Neuronal stem cell (in vitro differentiated cells): ENCODE measurements around the gene MN1.

Source experiments
- DNase-seq: peaks from one replicate; pipeline ENCODE4 v3.0.0-alpha.2; 2013; ENCODE audit warnings: low spot score
- H2AFZ ChIP-seq: one replicate; pipeline ENCODE4 v1.6.1; 2013; ENCODE audit warnings: mild to moderate bottlenecking, low read length, inconsistent platforms
- H2AK5ac ChIP-seq: 2 replicates; pipeline ENCODE4 v1.6.1; 2013; ENCODE audit warnings: low read depth, mild to moderate bottlenecking, inconsistent platforms, low read length, moderate library complexity, mixed read lengths
- H2BK120ac ChIP-seq: 2 replicates; pipeline ENCODE4 v1.6.1; 2013; ENCODE audit warnings: low read depth, mild to moderate bottlenecking, inconsistent platforms, low read length, moderate library complexity, mixed read lengths
- H2BK12ac ChIP-seq: one replicate; pipeline ENCODE4 v1.6.1; 2013; ENCODE audit warnings: low read length, inconsistent platforms
- H2BK15ac ChIP-seq: 2 replicates; pipeline ENCODE4 v1.6.1; 2013; ENCODE audit warnings: mild to moderate bottlenecking, low read length, inconsistent platforms, mixed read lengths
- H2BK5ac ChIP-seq: one replicate; pipeline ENCODE4 v1.6.1; 2013; ENCODE audit warnings: inconsistent platforms, mild to moderate bottlenecking, low read length, moderate library complexity
- H3K14ac ChIP-seq: one replicate; pipeline ENCODE4 v1.6.1; 2013; ENCODE audit warnings: low read length, inconsistent platforms
- H3K18ac ChIP-seq: 2 replicates; pipeline ENCODE4 v1.6.1; 2013; ENCODE audit warnings: low read length, inconsistent platforms
- H3K23ac ChIP-seq: 2 replicates; pipeline ENCODE4 v1.6.1; 2013; ENCODE audit warnings: low read depth, mild to moderate bottlenecking, mixed read lengths, low read length, inconsistent platforms; ENCODE audit not compliant: poor library complexity
- H3K27ac ChIP-seq: replicated peaks from 3 replicates; pipeline ENCODE4 v1.5.1; 2013; ENCODE audit warnings: low read length, inconsistent platforms
- H3K27me3 ChIP-seq, 3 experiments: 2 replicates each; pipeline ENCODE4 v1.6.1; 2013; ENCODE audit warnings: low read length in 3 of 3, mild to moderate bottlenecking in 2 of 3, inconsistent platforms in 1 of 3, low read depth in 1 of 3, mixed read lengths in 1 of 3, moderate library complexity in 1 of 3; ENCODE audit not compliant: control insufficient read depth in 3 of 3, insufficient read depth in 3 of 3
- H3K36me3 ChIP-seq, 2 donors: replicated peaks in 1 of 2; 2 replicates each; pipeline ENCODE4 v1.6.1; 2013; ENCODE audit warnings: low read length in 2 of 2; ENCODE audit not compliant: control insufficient read depth in 2 of 2, insufficient read depth in 2 of 2
- H3K4ac ChIP-seq: 2 replicates; pipeline ENCODE4 v1.6.1; 2013; ENCODE audit warnings: inconsistent platforms, mild to moderate bottlenecking, low read length, moderate library complexity
- H3K4me1 ChIP-seq, 2 donors: 1 replicate in 1 of 2; 2 replicates in 1 of 2; pipeline ENCODE4 v1.6.1; 2013; ENCODE audit warnings: low read length in 2 of 2, low read depth in 1 of 2; ENCODE audit not compliant: control insufficient read depth in 2 of 2, insufficient read depth in 1 of 2
- H3K4me2 ChIP-seq: one replicate; pipeline ENCODE4 v1.6.1; 2013; ENCODE audit warnings: mild to moderate bottlenecking, low read length, inconsistent platforms; ENCODE audit not compliant: insufficient read depth, poor library complexity, severe bottlenecking
- H3K4me3 ChIP-seq, 2 donors: 2 replicates each; pipeline ENCODE4 v1.5.1; 2013; ENCODE audit warnings: low read length in 2 of 2, mild to moderate bottlenecking in 2 of 2, inconsistent platforms in 1 of 2, moderate library complexity in 1 of 2
- H3K79me1 ChIP-seq: one replicate; pipeline ENCODE4 v1.6.1; 2013; ENCODE audit warnings: low read depth, mild to moderate bottlenecking, inconsistent platforms, low read length, moderate library complexity
- H3K9ac ChIP-seq: one replicate; pipeline ENCODE4 v1.6.1; 2013; ENCODE audit warnings: mild to moderate bottlenecking, low read depth, low read length, inconsistent platforms; ENCODE audit not compliant: poor library complexity
- H3K9me3 ChIP-seq, 2 donors: replicated peaks in 1 of 2; 2 replicates each; pipeline versions ENCODE3 to v1.6.1; 2013; ENCODE audit warnings: low read length in 2 of 2, mild to moderate bottlenecking in 2 of 2, inconsistent platforms in 1 of 2, low read depth in 1 of 2, mixed read lengths in 1 of 2, moderate library complexity in 1 of 2; ENCODE audit not compliant: control insufficient read depth in 2 of 2, insufficient read depth in 1 of 2
- H4K8ac ChIP-seq: one replicate; pipeline ENCODE4 v1.6.1; 2013; ENCODE audit warnings: low read depth, mild to moderate bottlenecking, inconsistent platforms, low read length, moderate library complexity
- H4K91ac ChIP-seq: one replicate; pipeline ENCODE4 v1.6.1; 2013; ENCODE audit warnings: low read length, low read depth, mild to moderate bottlenecking, inconsistent platforms; ENCODE audit not compliant: poor library complexity
- WGBS, 2 donors: extraction: QIAGEN DNeasy Blood & Tissue Kit; methylation state at CpG; one replicate each; pipeline ENCODE4 v1.1.7; 2013; ENCODE audit warnings: missing lambda C conversion rate in 2 of 2, mixed read lengths in 1 of 2; ENCODE audit not compliant: insufficient read length in 2 of 2, insufficient replicate concordance in 1 of 2; ENCODE audit errors: extremely low coverage in 2 of 2; 5-methylcytosine and 5-hydroxymethylcytosine counted together

MN1 gene

GRCh38 chr22:27740202-27740748 is 61.3 kb downstream of the MN1 start:
- H3K27ac ChIP-seq = no peak overlapping the region
- no peak overlapping the region for H3K14ac ChIP-seq
- H2BK15ac ChIP-seq = no peak overlapping the region
- no peak overlapping the region for H2AK5ac ChIP-seq
- no peak overlapping the region for H4K91ac ChIP-seq
- H2BK120ac ChIP-seq = no peak overlapping the region
- H3K4ac ChIP-seq = no peak overlapping the region
- H3K4me3 ChIP-seq = no peak overlapping the region
- H3K4me2 ChIP-seq = no peak overlapping the region
- no peaks in the 10 kb centered on the region for H3K36me3 ChIP-seq
- H3K27me3 ChIP-seq = no peaks in the 10 kb centered on the region
- WGBS, 2 donors = no CpG with 5 or more reads among the region's 3 CpGs
- H3K79me1 ChIP-seq = no peaks in the 10 kb centered on the region
- DNase-seq = no peak
- no peak overlapping the region for H3K18ac ChIP-seq
- no peak overlapping the region for H3K23ac ChIP-seq
- H2BK5ac ChIP-seq = no peak overlapping the region
- no peak overlapping the region for H2AFZ ChIP-seq
- H4K8ac ChIP-seq = no peak overlapping the region
- H3K9me3 ChIP-seq = peaks cover 6 to 22% of the 10 kb centered on the region in 2 donors
- H2BK12ac ChIP-seq = no peak overlapping the region
- H3K9ac ChIP-seq = no peak overlapping the region
- H3K4me1 ChIP-seq = peaks cover 0 to 1% of the 10 kb centered on the region in 2 donors

GRCh38 chr22:27737521-27737920 is 64.0 kb downstream of the MN1 start:
- H2BK12ac ChIP-seq = no peak overlapping the region
- no peak overlapping the region for H3K4ac ChIP-seq
- no peak overlapping the region for H3K23ac ChIP-seq
- H4K91ac ChIP-seq = no peak overlapping the region
- WGBS, 2 donors = no CpG with 5 or more reads among the region's 4 CpGs
- no peak overlapping the region for H2BK5ac ChIP-seq
- no peaks in the 10 kb centered on the region for H3K36me3 ChIP-seq
- no peak overlapping the region for H2AK5ac ChIP-seq
- H2BK120ac ChIP-seq = no peak overlapping the region
- H3K4me3 ChIP-seq = no peak overlapping the region
- H3K4me1 ChIP-seq = peaks cover 0 to 1% of the 10 kb centered on the region in 2 donors
- no peak overlapping the region for H3K27ac ChIP-seq
- no peak overlapping the region for H2AFZ ChIP-seq
- no peaks in the 10 kb centered on the region for H3K79me1 ChIP-seq
- H3K18ac ChIP-seq = no peak overlapping the region
- no peak overlapping the region for H2BK15ac ChIP-seq
- H3K9ac ChIP-seq = no peak overlapping the region
- no peak overlapping the region for H4K8ac ChIP-seq
- no peak for DNase-seq
- no peaks in the 10 kb centered on the region for H3K27me3 ChIP-seq
- no peak overlapping the region for H3K4me2 ChIP-seq
- peaks cover 6 to 22% of the 10 kb centered on the region in 2 donors for H3K9me3 ChIP-seq
- no peak overlapping the region for H3K14ac ChIP-seq

- Histone ChIP-seq H3K4ac (no peak overlapping the region), H3K14ac (peak overlapping the region; percentile 66), H2BK12ac (no peak overlapping the region), H2BK5ac (no peak overlapping the region), H2AK5ac (no peak overlapping the region), H3K36me3 (no peaks in the 10 kb centered on the region), H3K4me2 (no peak overlapping the region), H3K4me1 (no peaks in the 10 kb centered on the region), H3K23ac (no peak overlapping the region), H3K9me3 (peaks cover 2 to 10% of the 10 kb centered on the region in 2 donors), H3K18ac (peak overlapping the region; percentile 7), H3K79me1 (no peaks in the 10 kb centered on the region), H3K4me3 (no peak overlapping the region), H3K9ac (peak overlapping the region; percentile 24), H2AFZ (no peak overlapping the region), H2BK120ac (no peak overlapping the region), H4K91ac (no peak overlapping the region), H3K27me3 (no peaks in the 10 kb centered on the region), H4K8ac (no peak overlapping the region), H3K27ac (no peak overlapping the region), H2BK15ac (peak overlapping the region; percentile 3)
- DNase-seq = no peak
- WGBS, 2 donors = no CpG with 5 or more reads among the region's 4 CpGs
Observed at GRCh38 chr22:27734066-27734465, 67.5 kb downstream of the MN1 start.

GRCh38 chr22:27732841-27733240 is 68.7 kb downstream of the MN1 start:
- Histone ChIP-seq H3K4ac (peak overlapping the region; percentile 72), H3K9me3 (peaks cover 2 to 7% of the 10 kb centered on the region in 2 donors), H2BK12ac (no peak overlapping the region), H3K36me3 (no peaks in the 10 kb centered on the region), H3K27ac (no peak overlapping the region), H4K91ac (no peak overlapping the region), H2BK5ac (peak overlapping the region; percentile 31), H3K23ac (no peak overlapping the region), H2AFZ (no peak overlapping the region), H3K14ac (no peak overlapping the region), H3K79me1 (no peaks in the 10 kb centered on the region), H2BK120ac (no peak overlapping the region), H3K4me3 (no peak overlapping the region), H2BK15ac (peak overlapping the region; percentile 82), H3K4me2 (no peak overlapping the region), H3K27me3 (no peaks in the 10 kb centered on the region), H3K18ac (no peak overlapping the region), H3K9ac (no peak overlapping the region), H2AK5ac (peak overlapping the region; percentile 78), H3K4me1 (peaks cover 0 to 4% of the 10 kb centered on the region in 2 donors), H4K8ac (no peak overlapping the region)
- WGBS, 2 donors = no CpG with 5 or more reads among the region's 6 CpGs
- DNase-seq = no peak
